Measurements from ENCODE around the gene PDZD4. TPM values are rescaled to one million over a fixed set of nuclear protein-coding genes. Genes with fewer than 3 reads are reported as not detected.

PDZD4 gene
- total RNA-seq, 4 donors from 2014 or later: 3.2 to 7.0 (median 4.5) TPM

GRCh38 chrX:153874085-153874365 lies 43.7 kb upstream of the PDZD4 start:
- H3K27ac ChIP-seq: no peak overlapping the region
- no peak for TF ChIP-seq POLR2A (IDR thresholded peaks at IDR 0.05)
- no peak for TF ChIP-seq CTCF (IDR thresholded peaks at IDR 0.05)
- DNase-seq: no peak
- H3K36me3 ChIP-seq: no peaks in the 10 kb centered on the region
- no peak overlapping the region for H3K4me3 ChIP-seq (replicated peaks in 1 of 3)
- no peaks in the 10 kb centered on the region for H3K27me3 ChIP-seq
- intact Hi-C loops (cut with DNase I): loop anchor here (10.0 kb wide), 1 partner anchor 61 kb away; the partner anchor contains the start of gene NAA10
- no peaks in the 10 kb centered on the region for H3K4me1 ChIP-seq
- H3K9me3 ChIP-seq: no peaks in the 10 kb centered on the region
- WGBS, 2 donors: 33% methylated on average over 3 of the region's 3 CpGs; no CpG with 5 or more reads in 1 of the 2 donors

GRCh38 chrX:153873282-153874084 lies 43.1 kb upstream of the PDZD4 start:
- H3K4me1 ChIP-seq: no peaks in the 10 kb centered on the region
- H3K36me3 ChIP-seq: no peaks in the 10 kb centered on the region
- H3K4me3 ChIP-seq (replicated peaks in 1 of 3): no peak overlapping the region
- H3K27me3 ChIP-seq: no peaks in the 10 kb centered on the region
- H3K9me3 ChIP-seq: no peaks in the 10 kb centered on the region
- intact Hi-C loops (cut with DNase I): loop anchor here (10.0 kb wide), 1 partner anchor 61 kb away; the partner anchor contains the start of gene NAA10
- no peak for DNase-seq
- H3K27ac ChIP-seq: no peak overlapping the region
- 8 to 38% methylated on average over 2 to 6 of the region's 7 CpGs for WGBS, 2 donors
- TF ChIP-seq CTCF (IDR thresholded peaks at IDR 0.05): no peak
- TF ChIP-seq POLR2A (IDR thresholded peaks at IDR 0.05): no peak

- WGBS, 2 donors: 64 to 71% methylated on average over 5 to 12 of the region's 29 CpGs
- Histone ChIP-seq H3K4me1 (no peaks in the 10 kb centered on the region), H3K4me3 (replicated peaks in 1 of 3) (no peak overlapping the region), H3K36me3 (no peaks in the 10 kb centered on the region), H3K27ac (no peak overlapping the region), H3K9me3 (no peaks in the 10 kb centered on the region), H3K27me3 (no peaks in the 10 kb centered on the region)
- no peak for DNase-seq
- intact Hi-C loops (cut with DNase I): loop anchor here (10.0 kb wide), 1 partner anchor 63 kb away; the partner anchor contains the start of gene NAA10
- TF ChIP-seq POLR2A (IDR thresholded peaks at IDR 0.05) (no peak), CTCF (IDR thresholded peaks at IDR 0.05) (no peak)
Measured at GRCh38 chrX:153871946-153872878, 41.9 kb upstream of the PDZD4 start.

GRCh38 chrX:153871451-153871850 lies 41.1 kb upstream of the PDZD4 start:
- H3K27me3 ChIP-seq: no peaks in the 10 kb centered on the region
- DNase-seq: no peak
- TF ChIP-seq CTCF (IDR thresholded peaks at IDR 0.05) (no peak), POLR2A (IDR thresholded peaks at IDR 0.05) (no peak)
- H3K4me1 ChIP-seq: no peaks in the 10 kb centered on the region
- no peak overlapping the region for H3K4me3 ChIP-seq (replicated peaks in 1 of 3)
- H3K27ac ChIP-seq: no peak overlapping the region
- intact Hi-C loops (cut with DNase I): loop anchor here (10.0 kb wide), 1 partner anchor 63 kb away; the partner anchor contains the start of gene NAA10
- no peaks in the 10 kb centered on the region for H3K36me3 ChIP-seq
- no peaks in the 10 kb centered on the region for H3K9me3 ChIP-seq
- 16% methylated on average over 6 of the region's 6 CpGs for WGBS, 2 donors

Measured in thyroid gland (tissue), 4 donors.